C4-2B (cell line): ENCODE measurements around the gene CARS1.

Experiments
- H3K27ac ChIP-seq: fragments of 450-650 bp; 2 replicates; pipeline ENCODE4 v1.5.1; 2017
- CTCF ChIP-seq: fragments of 450-650 bp; conservative IDR thresholded peaks from 2 replicates; pipeline ENCODE4 v1.5.1; 2017; ENCODE audit warnings: mild to moderate bottlenecking
- ZFX ChIP-seq: fragments of 450-650 bp; IDR thresholded peaks from 2 replicates; pipeline ENCODE4 v1.6.1; 2017

The CARS1 gene

GRCh38 chr11:3044915-3045314 lies 12.3 kb downstream of the CARS1 start:
- no peak overlapping the region for H3K27ac ChIP-seq
- TF ChIP-seq ZFX (no peak), CTCF (no peak)

GRCh38 chr11:3044004-3044403 lies 13.2 kb downstream of the CARS1 start:
- no peak overlapping the region for H3K27ac ChIP-seq
- TF ChIP-seq CTCF = no peak
- no peak for TF ChIP-seq ZFX

GRCh38 chr11:3043315-3043871 lies 13.8 kb downstream of the CARS1 start:
- H3K27ac ChIP-seq = no peak overlapping the region
- TF ChIP-seq ZFX (no peak), CTCF (no peak)

GRCh38 chr11:3042496-3043314 lies 14.5 kb downstream of the CARS1 start:
- TF ChIP-seq CTCF = no peak
- TF ChIP-seq ZFX = no peak
- H3K27ac ChIP-seq = no peak overlapping the region

GRCh38 chr11:3041699-3042441 lies 15.4 kb downstream of the CARS1 start:
- no peak overlapping the region for H3K27ac ChIP-seq
- TF ChIP-seq ZFX (no peak), CTCF (no peak)

GRCh38 chr11:3040881-3041280 lies 16.3 kb downstream of the CARS1 start:
- no peak for TF ChIP-seq CTCF
- TF ChIP-seq ZFX = no peak
- no peak overlapping the region for H3K27ac ChIP-seq

- H3K27ac ChIP-seq = no peak overlapping the region
- TF ChIP-seq ZFX (no peak), CTCF (no peak)
These were observed 19.3 kb downstream of the CARS1 start for GRCh38 chr11:3037945-3038271.
